Body of pancreas (tissue), 4 donors: ENCODE results near the gene ZEB2.

ENCODE experiments used
- POLR2A ChIP-seq, 3 donors: fragments of 450-650 bp; IDR thresholded peaks; one replicate each; pipeline ENCODE4 v1.6.1; 2016; ENCODE audit warnings: antibody characterized with exemption in 3 of 3, mild to moderate bottlenecking in 2 of 3
- TF ChIP-seq, protein P1 (sequence below), 7 experiments: fragments of 450-650 bp in 4 of 7; fragments of 200-600 bp in 3 of 7; sonication (generic) in 3 of 7; IDR thresholded peaks; one replicate each; pipeline ENCODE4 v1.5.1; 2016 to 2019; ENCODE audit warnings: antibody characterized with exemption in 7 of 7

- TF ChIP-seq POLR2A (IDR thresholded peaks at IDR 0.05) = no peak
- TF ChIP-seq, protein P1, sequence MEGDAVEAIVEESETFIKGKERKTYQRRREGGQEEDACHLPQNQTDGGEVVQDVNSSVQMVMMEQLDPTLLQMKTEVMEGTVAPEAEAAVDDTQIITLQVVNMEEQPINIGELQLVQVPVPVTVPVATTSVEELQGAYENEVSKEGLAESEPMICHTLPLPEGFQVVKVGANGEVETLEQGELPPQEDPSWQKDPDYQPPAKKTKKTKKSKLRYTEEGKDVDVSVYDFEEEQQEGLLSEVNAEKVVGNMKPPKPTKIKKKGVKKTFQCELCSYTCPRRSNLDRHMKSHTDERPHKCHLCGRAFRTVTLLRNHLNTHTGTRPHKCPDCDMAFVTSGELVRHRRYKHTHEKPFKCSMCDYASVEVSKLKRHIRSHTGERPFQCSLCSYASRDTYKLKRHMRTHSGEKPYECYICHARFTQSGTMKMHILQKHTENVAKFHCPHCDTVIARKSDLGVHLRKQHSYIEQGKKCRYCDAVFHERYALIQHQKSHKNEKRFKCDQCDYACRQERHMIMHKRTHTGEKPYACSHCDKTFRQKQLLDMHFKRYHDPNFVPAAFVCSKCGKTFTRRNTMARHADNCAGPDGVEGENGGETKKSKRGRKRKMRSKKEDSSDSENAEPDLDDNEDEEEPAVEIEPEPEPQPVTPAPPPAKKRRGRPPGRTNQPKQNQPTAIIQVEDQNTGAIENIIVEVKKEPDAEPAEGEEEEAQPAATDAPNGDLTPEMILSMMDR (IDR thresholded peaks at IDR 0.05) = no peak
Measured at GRCh38 chr2:144383571-144384100, 136.3 kb downstream of the ZEB2 start.
